GM19035 (cell line): Measurements from ENCODE around the gene MTG1.

Experiments
- ATAC-seq: cut with Tn5 transposase; IDR thresholded peaks from one replicate; pipeline ENCODE4 v1.9.1; 2021; ENCODE audit not compliant: unreplicated experiment

MTG1 gene

DNA sequence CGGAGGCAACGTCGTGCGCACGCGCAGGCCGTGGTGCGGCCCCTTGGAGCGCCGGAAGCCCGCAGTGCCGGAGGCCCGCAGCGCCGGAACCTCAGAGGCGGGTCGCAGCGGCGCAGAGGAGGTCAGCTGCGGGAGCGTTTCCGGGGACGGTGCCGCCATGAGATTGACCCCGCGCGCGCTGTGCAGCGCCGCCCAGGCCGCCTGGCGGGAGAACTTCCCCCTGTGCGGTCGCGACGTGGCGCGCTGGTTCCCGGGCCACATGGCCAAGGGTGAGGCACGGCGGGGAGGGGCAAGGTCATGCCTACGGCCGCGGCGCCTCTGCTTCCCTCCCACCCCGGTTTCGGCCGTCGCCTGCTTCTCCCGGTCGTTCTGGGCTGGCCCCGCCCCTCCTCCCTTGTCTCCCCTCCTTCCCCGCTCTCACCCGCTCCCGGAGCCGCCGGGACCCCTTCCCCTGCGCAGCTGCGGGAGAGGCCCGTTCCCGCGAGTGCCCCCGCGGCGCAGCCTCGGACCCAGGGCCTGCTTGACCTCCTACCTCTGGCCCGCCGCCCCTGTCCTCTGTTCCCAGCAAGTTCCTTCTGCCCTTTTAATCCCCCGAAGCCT, at the start of gene MTG1:
MTG1 (plus strand) TSS at position 94 of the 600 bp plus-strand sequence; CDS start at position 158, 64 bp downstream.
- ATAC-seq: peak; percentile 71

GRCh38 chr10:133344236-133344635, 49.7 kb upstream of the MTG1 start:
- ATAC-seq: no peak

- no peak for ATAC-seq
These were observed 47.5 kb upstream of the MTG1 start for GRCh38 chr10:133346413-133346812.

GRCh38 chr10:133347710-133348517, 46.0 kb upstream of the MTG1 start:
- no peak for ATAC-seq

DNA sequence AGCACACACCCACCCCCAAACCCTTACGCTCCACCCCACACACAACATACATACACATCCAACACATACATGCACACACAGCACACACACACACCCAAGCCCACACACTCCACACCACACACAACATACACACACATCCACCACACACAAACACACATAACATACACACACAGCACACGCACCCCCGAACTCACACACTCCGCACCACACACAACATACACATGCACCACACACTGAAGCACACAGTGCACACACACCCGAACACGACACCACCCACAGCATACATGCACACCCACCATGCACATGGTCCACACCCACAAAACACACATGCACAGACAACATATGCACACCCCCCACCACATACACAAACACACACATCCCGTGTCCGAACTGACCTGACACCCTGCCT, 44.8 kb upstream of the MTG1 start:
- ATAC-seq: no peak

GRCh38 chr10:133349577-133350011, 44.4 kb upstream of the MTG1 start:
- no peak for ATAC-seq

DNA sequence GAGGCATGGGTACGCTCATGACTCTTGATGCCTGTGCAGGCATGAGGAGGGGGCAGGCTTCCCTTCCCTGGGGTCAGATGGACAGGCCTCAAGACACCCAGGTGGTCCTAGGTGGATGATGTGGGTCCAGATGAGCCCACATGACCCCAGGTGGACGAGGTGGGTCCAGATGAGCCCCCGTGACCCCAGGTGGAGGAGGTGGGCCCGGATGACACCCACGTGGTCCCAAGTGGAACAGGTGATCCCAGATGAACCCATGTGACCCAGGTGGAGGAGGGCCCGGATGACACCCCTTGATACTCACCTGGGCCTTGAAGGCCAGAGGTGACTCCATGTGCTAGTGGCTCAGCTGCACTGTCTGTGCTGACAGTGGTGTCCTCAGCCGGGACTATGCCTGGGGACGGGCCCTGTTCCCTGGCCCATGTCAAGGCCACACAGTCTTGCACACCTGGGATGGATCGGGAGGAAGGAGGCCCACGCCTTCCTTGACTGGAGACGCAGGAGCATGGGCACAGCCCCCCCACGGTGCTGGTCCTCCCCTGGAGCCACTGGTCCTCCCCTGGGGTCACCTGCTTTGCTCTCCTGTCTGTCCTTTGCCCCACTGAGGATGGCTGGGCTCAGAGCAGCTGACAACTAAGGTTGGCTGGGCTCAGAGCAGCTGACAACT, 43.5 kb upstream of the MTG1 start:
- no peak for ATAC-seq

- ATAC-seq: no peak
These were observed 43.0 kb upstream of the MTG1 start for GRCh38 chr10:133350950-133351329.

GRCh38 chr10:133351408-133352318, 42.3 kb upstream of the MTG1 start:
- ATAC-seq: no peak

DNA sequence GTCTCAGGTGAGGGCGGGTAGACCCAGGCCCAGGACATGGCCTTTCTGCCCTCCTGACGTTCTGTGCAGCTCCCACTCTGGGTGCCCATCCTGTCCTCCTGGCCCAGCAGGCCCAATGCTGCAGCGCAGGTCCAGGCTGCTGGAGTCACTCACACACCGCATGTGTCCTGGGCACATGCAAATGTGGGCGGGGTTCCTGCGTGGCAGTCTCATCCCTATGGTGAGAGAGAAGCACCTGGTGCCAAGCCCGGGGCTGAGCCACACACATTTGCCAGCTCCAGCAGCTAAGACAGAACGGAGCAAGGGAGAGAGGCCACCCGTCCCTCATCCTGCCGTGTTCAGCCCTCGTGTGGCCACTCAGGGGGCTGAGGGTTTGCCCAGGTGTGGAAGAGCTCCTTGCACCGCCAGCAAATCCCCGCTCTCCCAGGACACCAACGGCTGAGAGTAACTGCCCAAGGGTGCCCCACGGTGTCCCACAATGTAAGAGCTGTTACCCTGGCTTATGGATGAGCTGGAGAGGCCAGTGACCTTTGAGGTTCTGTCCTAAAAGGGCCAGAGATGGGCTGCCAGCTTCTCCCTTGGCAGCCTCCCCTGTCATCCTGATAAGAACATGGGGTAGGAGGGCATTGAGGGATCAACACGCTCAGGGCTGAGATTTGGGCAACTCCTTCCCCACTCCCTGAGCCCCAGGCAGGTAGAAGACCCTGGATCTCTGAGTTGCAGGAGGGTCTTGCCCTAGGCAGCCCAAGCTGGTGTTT, 40.6 kb upstream of the MTG1 start:
- no peak for ATAC-seq

GRCh38 chr10:133353988-133354605, 39.9 kb upstream of the MTG1 start:
- ATAC-seq: no peak

- ATAC-seq: no peak
These were observed 39.2 kb upstream of the MTG1 start for GRCh38 chr10:133354672-133355240.

- no peak for ATAC-seq
These were observed 38.7 kb upstream of the MTG1 start for GRCh38 chr10:133355266-133355665.

GRCh38 chr10:133355991-133356390, 38.0 kb upstream of the MTG1 start:
- no peak for ATAC-seq

DNA sequence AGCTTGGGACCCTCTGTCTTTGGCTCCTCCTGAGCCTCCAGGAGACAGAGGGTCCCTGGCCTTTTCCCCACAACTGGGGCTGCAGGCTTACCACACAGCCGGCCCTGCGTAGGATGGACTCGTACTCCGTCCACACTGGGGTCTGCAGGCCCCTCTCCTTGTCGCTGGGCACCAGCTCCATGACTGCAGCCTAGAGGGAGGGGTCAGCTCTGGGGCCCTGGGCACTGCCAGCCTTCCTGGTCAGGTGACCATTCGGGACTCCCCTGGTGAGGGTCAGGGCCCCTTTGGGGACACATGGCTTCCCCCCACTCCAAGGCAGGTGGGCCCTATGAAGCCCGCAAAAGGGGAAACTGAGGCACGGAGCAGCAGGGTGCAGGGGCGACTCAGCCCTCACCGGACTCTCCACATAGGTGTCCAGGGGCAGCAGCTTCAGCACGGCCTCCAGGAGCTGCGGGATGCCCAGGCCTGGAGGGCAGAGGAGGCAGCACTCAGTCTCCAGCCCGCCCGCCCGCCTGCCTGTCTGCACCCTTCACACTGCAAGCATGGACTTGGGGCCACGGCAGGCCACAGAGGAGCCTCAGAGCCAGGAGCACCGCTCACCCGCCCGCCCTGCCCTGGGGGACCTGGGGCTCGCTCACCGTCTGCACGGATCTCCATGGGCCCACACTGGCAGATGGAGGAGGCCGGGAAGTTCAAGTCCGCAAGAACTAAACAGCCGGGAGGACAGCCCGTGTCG, 37.2 kb upstream of the MTG1 start:
- ATAC-seq: no peak

DNA sequence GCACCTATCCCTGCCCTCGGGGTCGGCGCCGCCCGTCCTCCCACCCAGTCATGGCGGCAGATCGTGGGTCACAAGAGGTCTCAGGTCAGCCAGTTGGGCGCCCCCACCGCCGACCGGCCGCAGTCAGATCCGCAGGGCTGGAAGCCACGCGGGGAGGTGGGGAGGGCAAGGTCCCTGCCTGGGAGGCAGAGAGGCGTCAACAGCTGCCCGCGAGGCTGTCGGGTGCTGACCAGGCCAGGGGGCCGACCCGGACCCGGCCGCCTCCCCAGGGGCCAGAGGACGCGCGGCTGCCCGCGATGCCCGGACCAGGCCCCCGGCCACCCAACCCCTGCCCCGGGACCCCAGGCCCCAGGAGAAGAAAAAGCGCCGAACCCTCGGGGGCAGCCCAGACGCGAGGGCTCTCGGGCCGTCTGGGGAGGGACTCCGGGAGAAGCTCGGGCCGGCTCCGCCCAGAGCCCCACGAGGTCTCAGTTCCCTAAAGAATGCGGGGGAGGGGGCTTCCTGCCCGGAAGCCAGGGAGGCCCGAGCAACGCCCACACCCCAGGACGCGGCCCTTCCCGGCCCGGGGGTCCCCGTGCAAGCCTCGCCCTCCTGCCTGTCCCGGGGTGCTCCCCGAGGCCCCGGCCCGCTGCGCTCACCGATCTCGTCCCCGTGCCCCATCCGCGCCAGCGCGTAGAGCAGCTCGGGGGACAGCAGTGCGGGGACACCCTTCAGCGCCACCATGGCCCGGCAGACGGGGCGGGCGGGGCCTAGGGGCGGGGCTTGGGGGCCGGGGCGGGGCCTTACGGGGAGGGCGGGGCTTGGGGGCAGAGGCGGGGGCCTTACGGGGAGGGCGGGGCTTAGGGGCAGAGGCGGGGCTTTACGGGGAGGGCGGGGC, 36.4 kb upstream of the MTG1 start, which contains the start of gene FUOM:
FUOM (minus strand) TSS at position 735 of the 877 bp plus-strand sequence; CDS start at position 723, 12 bp downstream.
- ATAC-seq: peak; percentile 61

GRCh38 chr10:133358162-133358924, 35.6 kb upstream of the MTG1 start:
- ATAC-seq: no peak
